ENCODE data around the gene BTBD6. TPM values are rescaled to one million over a fixed set of nuclear protein-coding genes. Genes with fewer than 3 reads are reported as not detected.

Gene BTBD6
- total and polyA plus RNA-seq, 2 donors from 2014 or later: 33.3 to 38.9 TPM

DNA sequence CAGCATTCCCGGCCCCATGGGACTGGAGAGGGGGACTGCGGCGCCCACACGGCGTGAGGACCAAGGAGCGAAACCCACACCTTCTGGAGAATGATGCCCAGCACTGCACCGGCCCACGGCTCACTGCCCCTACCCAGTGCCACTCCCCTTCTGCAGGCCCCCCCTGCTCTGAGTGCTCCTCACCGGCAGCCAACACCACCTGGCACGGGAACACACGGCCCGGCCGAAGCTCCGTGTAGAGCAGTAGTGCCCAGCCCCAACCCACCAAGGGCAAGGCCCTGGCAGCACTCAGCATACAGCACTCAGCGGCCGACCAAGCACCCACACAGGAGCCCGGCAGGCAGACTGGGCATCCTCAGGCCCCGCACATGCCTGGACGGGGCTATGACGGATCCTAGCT is 13.4 kb downstream of the BTBD6 start:
- DNase-seq: no peak
- intact Hi-C loops (cut with DNase I): no loop called here

DNA sequence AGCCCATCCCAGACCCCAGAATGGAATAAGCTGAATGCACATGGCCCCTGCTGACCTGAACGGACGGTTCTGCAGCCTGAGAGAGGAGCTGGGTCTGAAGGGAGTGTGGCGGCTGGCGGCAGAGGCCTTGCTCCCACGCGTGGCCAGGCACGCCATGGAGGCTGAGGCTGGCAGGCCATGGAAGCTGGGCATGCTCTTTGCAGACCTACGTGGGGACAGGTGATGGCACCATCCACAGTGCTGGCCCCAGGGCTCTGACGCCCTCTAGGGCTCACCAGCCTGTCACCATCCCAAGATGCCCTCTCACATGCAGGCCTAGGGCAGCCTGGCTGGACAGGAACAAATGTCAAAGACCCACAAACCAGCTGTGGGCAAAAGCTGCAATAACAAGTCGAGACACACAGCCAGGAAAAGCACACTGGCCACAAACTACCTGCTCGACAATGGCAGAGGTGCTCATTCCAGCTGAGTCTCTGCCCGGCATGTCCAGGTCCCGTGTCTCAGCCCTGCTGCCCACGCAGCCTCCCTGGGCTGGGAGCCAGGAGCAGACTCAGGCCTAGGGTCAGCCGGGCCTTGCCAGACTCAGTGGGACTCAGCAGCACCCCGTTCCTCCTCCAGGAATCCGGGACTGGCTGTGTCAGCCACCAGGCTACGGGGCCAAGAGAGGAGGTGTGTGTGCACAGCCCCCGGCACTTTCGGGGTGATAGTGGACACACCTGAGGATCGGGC is 19.7 kb downstream of the BTBD6 start:
- TF ChIP-seq, protein P1, sequence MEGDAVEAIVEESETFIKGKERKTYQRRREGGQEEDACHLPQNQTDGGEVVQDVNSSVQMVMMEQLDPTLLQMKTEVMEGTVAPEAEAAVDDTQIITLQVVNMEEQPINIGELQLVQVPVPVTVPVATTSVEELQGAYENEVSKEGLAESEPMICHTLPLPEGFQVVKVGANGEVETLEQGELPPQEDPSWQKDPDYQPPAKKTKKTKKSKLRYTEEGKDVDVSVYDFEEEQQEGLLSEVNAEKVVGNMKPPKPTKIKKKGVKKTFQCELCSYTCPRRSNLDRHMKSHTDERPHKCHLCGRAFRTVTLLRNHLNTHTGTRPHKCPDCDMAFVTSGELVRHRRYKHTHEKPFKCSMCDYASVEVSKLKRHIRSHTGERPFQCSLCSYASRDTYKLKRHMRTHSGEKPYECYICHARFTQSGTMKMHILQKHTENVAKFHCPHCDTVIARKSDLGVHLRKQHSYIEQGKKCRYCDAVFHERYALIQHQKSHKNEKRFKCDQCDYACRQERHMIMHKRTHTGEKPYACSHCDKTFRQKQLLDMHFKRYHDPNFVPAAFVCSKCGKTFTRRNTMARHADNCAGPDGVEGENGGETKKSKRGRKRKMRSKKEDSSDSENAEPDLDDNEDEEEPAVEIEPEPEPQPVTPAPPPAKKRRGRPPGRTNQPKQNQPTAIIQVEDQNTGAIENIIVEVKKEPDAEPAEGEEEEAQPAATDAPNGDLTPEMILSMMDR (IDR thresholded peaks at IDR 0.05; ENCODE audit: borderline replicate concordance, extremely low read depth, insufficient read depth): no peak
- Histone ChIP-seq H3K4me1 (ENCODE audit: control insufficient read depth in 2 of 3, insufficient read depth in 2 of 3, low read depth in 1 of 3, low read length in 3 of 3) (peaks cover 0 to 12% (median 2%) of the 10 kb centered on the region in 3 donors), H3K27me3 (ENCODE audit: control insufficient read depth, insufficient read depth, low read length) (no peaks in the 10 kb centered on the region), H3K9ac (ENCODE audit: low read length in 3 of 3) (no peak overlapping the region), H3K4me3 (ENCODE audit: low read length in 3 of 3) (no peak overlapping the region), H3K27ac (ENCODE audit: low read depth in 2 of 2, low read length in 2 of 2) (no peak overlapping the region), H3K9me3 (ENCODE audit: control insufficient read depth in 2 of 3, insufficient read depth in 1 of 3, low read length in 3 of 3) (no peaks in the 10 kb centered on the region), H3K36me3 (ENCODE audit: control insufficient read depth in 2 of 3, insufficient read depth in 3 of 3, low read length in 3 of 3) (no peaks in the 10 kb centered on the region)
- no peak for DNase-seq
- intact Hi-C loops (cut with DNase I): no loop called here
- FAIRE-seq: no peak

More for the DNA sequence above, 13.4 kb downstream of the BTBD6 start:
- TF ChIP-seq, protein P1 (IDR thresholded peaks at IDR 0.05; ENCODE audit: borderline replicate concordance, extremely low read depth, insufficient read depth): no peak
- H3K9ac ChIP-seq (ENCODE audit: low read length in 3 of 3): no peak overlapping the region
- no peak for FAIRE-seq
- no peak overlapping the region for H3K27ac ChIP-seq (ENCODE audit: low read depth in 2 of 2, low read length in 2 of 2)
- H3K9me3 ChIP-seq (ENCODE audit: control insufficient read depth in 2 of 3, insufficient read depth in 1 of 3, low read length in 3 of 3): no peaks in the 10 kb centered on the region
- no peak overlapping the region for H3K4me3 ChIP-seq (ENCODE audit: low read length in 3 of 3)
- no peaks in the 10 kb centered on the region for H3K27me3 ChIP-seq (ENCODE audit: control insufficient read depth, insufficient read depth, low read length)
- H3K4me1 ChIP-seq (ENCODE audit: control insufficient read depth in 2 of 3, insufficient read depth in 2 of 3, low read depth in 1 of 3, low read length in 3 of 3): no peaks in the 10 kb centered on the region
- H3K36me3 ChIP-seq (ENCODE audit: control insufficient read depth in 2 of 3, insufficient read depth in 3 of 3, low read length in 3 of 3): no peaks in the 10 kb centered on the region

DNA sequence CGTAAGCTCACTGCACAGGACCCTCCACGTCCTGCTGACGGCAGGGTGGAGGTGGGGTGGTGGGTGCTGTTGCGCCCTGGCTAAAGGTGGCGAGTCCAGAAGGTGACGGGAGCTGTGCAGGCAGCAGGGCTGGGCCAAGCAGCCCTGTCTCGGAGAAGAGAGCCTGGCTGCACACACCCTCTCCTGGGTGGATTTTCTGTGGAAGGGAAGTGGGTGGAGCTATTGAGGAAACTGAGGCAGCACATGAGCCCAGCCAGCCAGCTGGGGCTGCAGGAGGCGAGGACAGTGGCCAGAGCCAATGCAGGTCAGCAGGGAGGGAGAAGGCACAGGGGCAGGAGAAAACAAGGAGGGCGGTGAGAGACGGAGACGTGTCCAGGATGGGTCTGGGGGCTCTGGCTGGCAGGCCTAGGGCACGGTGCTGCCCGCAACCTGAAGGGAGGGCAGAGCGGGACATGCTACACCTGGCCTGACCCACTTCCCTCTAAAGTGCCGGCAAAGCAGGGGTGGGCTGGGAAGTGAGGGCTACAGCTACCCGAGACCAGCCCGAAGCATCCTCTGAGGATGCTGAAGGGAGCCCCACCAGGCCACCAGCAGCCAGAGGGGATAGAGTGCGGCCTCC is 20.5 kb downstream of the BTBD6 start:
- Histone ChIP-seq H3K27me3 (ENCODE audit: control insufficient read depth, insufficient read depth, low read length) (no peaks in the 10 kb centered on the region), H3K9ac (ENCODE audit: low read length in 3 of 3) (no peak overlapping the region), H3K4me3 (ENCODE audit: low read length in 3 of 3) (no peak overlapping the region), H3K4me1 (ENCODE audit: control insufficient read depth in 2 of 3, insufficient read depth in 2 of 3, low read depth in 1 of 3, low read length in 3 of 3) (peaks cover 0 to 16% (median 5%) of the 10 kb centered on the region in 3 donors), H3K9me3 (ENCODE audit: control insufficient read depth in 2 of 3, insufficient read depth in 1 of 3, low read length in 3 of 3) (no peaks in the 10 kb centered on the region), H3K36me3 (ENCODE audit: control insufficient read depth in 2 of 3, insufficient read depth in 3 of 3, low read length in 3 of 3) (no peaks in the 10 kb centered on the region), H3K27ac (ENCODE audit: low read depth in 2 of 2, low read length in 2 of 2) (no peak overlapping the region)
- intact Hi-C loops (cut with DNase I): no loop called here
- TF ChIP-seq, protein P1 (IDR thresholded peaks at IDR 0.05; ENCODE audit: borderline replicate concordance, extremely low read depth, insufficient read depth): no peak
- FAIRE-seq (no peak), DNase-seq (no peak)

Measured in kidney (tissue), 14 donors.